Keratinocyte (primary cell): ENCODE data around the gene GNPTG. TPM values are rescaled to one million over a fixed set of nuclear protein-coding genes. Genes with fewer than 3 reads are reported as not detected.

Experiments
- DNase-seq: peaks from one replicate; pipeline ENCODE4 v3.0.0-alpha.2; 2011; ENCODE audit warnings: low read depth, missing footprints, low spot score
- FAIRE-seq: peaks from 2 replicates; lab custom pipeline; 2011; peaks lifted over from hg19 to GRCh38; lab: Jason Lieb, UNC
- H2AFZ ChIP-seq: 2 replicates; pipeline ENCODE4 v1.6.0; 2012; ENCODE audit warnings: low read length, control low read depth, inconsistent platforms; ENCODE audit not compliant: control insufficient read depth
- H3K27ac ChIP-seq: 2 replicates; pipeline ENCODE4 v1.5.1; 2011; ENCODE audit warnings: low read length; ENCODE audit not compliant: control insufficient read depth, insufficient read depth
- H3K27me3 ChIP-seq: 3 replicates; pipeline ENCODE4 v1.6.0; 2011; ENCODE audit warnings: low read length; ENCODE audit not compliant: control insufficient read depth, insufficient read depth; ENCODE audit errors: extremely low read depth
- H3K36me3 ChIP-seq, 2 experiments: 2 replicates in 1 of 2; 3 replicates in 1 of 2; pipeline ENCODE4 v1.5.1; 2011; ENCODE audit warnings: low read length in 2 of 2, mild to moderate bottlenecking in 1 of 2; ENCODE audit not compliant: control insufficient read depth in 2 of 2, insufficient read depth in 2 of 2; ENCODE audit errors: extremely low read depth in 1 of 2
- H3K4me1 ChIP-seq: 3 replicates; pipeline ENCODE4 v1.5.1; 2011; ENCODE audit warnings: low read length; ENCODE audit not compliant: control insufficient read depth, insufficient read depth; ENCODE audit errors: extremely low read depth
- H3K4me2 ChIP-seq: 3 replicates; pipeline ENCODE4 v1.6.0; 2011; ENCODE audit warnings: low read depth, low read length; ENCODE audit not compliant: control insufficient read depth, insufficient read depth; ENCODE audit errors: extremely low read depth
- H3K4me3 ChIP-seq, 3 experiments: fragments of 200-600 bp in 1 of 3; sonication (generic) in 1 of 3; 2 replicates in 2 of 3; 3 replicates in 1 of 3; pipeline ENCODE4 v1.5.1; 2011 to 2016; ENCODE audit warnings: low read length in 3 of 3, mild to moderate bottlenecking in 3 of 3, control low read depth in 2 of 3, inconsistent platforms in 1 of 3, low read depth in 1 of 3, mixed read lengths in 1 of 3, mixed run types in 1 of 3, moderate library complexity in 1 of 3; ENCODE audit not compliant: control insufficient read depth in 2 of 3, insufficient read depth in 2 of 3; ENCODE audit errors: extremely low read depth in 1 of 3
- H3K79me2 ChIP-seq: 2 replicates; pipeline ENCODE4 v1.6.0; 2012; ENCODE audit warnings: low read length; ENCODE audit not compliant: control insufficient read depth, insufficient read depth
- H3K9ac ChIP-seq: 3 replicates; pipeline ENCODE4 v1.6.0; 2011; ENCODE audit warnings: low read length; ENCODE audit not compliant: control insufficient read depth, insufficient read depth; ENCODE audit errors: extremely low read depth
- H3K9me1 ChIP-seq: 3 replicates; pipeline ENCODE4 v1.6.0; 2011; ENCODE audit warnings: low read length; ENCODE audit not compliant: control insufficient read depth, insufficient read depth; ENCODE audit errors: extremely low read depth
- H3K9me3 ChIP-seq: 2 replicates; pipeline ENCODE4 v1.5.1; 2012; ENCODE audit warnings: low read depth, low read length; ENCODE audit not compliant: control insufficient read depth
- H4K20me1 ChIP-seq: 3 replicates; pipeline ENCODE4 v1.6.0; 2011; ENCODE audit warnings: low read length; ENCODE audit not compliant: control insufficient read depth, insufficient read depth; ENCODE audit errors: extremely low read depth
- CTCF ChIP-seq, 3 experiments: IDR thresholded peaks in 1 of 3; conservative IDR thresholded peaks in 1 of 3; optimal IDR thresholded peaks in 1 of 3; 2 replicates in 2 of 3; 3 replicates in 1 of 3; pipeline versions ENCODE3 to v1.5.1; 2011; ENCODE audit warnings: low read length in 3 of 3, mild to moderate bottlenecking in 3 of 3, moderate library complexity in 2 of 3, control low read depth in 1 of 3, inconsistent platforms in 1 of 3; ENCODE audit not compliant: insufficient read depth in 2 of 3; ENCODE audit errors: extremely low read depth in 1 of 3
- EZH2 ChIP-seq: IDR thresholded peaks from one replicate; pipeline ENCODE4 v1.6.1; 2012; ENCODE audit warnings: inconsistent platforms, mild to moderate bottlenecking, low read length, moderate library complexity
- dilution Hi-C: fragments of 300-500 bp; cut with MboI; formaldehyde crosslinking; loops from one replicate; pipeline ENCODE4 v1.7.0; 2020; ENCODE audit warnings: low sequenced_read_pairs; ENCODE audit not compliant: extremely low pct_ligation_motif_present
- polyA plus RNA-seq, 5 experiments: library from polyadenylated mRNA; depleted of rRNA in 3 of 5; stranded (reverse) in 3 of 5; stranded (forward) in 1 of 5; unstranded in 1 of 5; fragments of >200 nt; gene quantifications; 1 replicate in 1 of 5; 2 replicates in 3 of 5; 3 replicates in 1 of 5; pipeline versions ENCODE4 v1.2.1 to v1.2.3, GENCODE V29; 2011 to 2012; ENCODE audit warnings: missing spikeins in 2 of 5, low read depth in 1 of 5, low replicate concordance in 1 of 5

Gene GNPTG
- polyA plus RNA-seq, 1 donor (not counting 4 experiments of a cell fraction or from before 2014, with no cell fraction given) = 30.9 TPM

GRCh38 chr16:1338855-1339675 is 12.7 kb upstream of the GNPTG start:
- Histone ChIP-seq H3K4me2 (no peak overlapping the region), H3K79me2 (no peaks in the 10 kb centered on the region), H3K9ac (no peak overlapping the region), H3K4me1 (peaks cover 9% of the 10 kb centered on the region), H3K9me1 (no peaks in the 10 kb centered on the region), H3K9me3 (no peaks in the 10 kb centered on the region), H3K27me3 (peaks cover 56% of the 10 kb centered on the region), H3K36me3 (no peaks in the 10 kb centered on the region), H3K4me3 (no peak overlapping the region), H3K27ac (no peak overlapping the region), H2AFZ (no peak overlapping the region), H4K20me1 (peaks cover 5% of the 10 kb centered on the region)
- TF ChIP-seq EZH2 = no peak
- TF ChIP-seq CTCF (optimal IDR thresholded peaks at IDR 0.05 in 1 of 3, IDR thresholded peaks at IDR 0.05 in 1 of 3, conservative IDR thresholded peaks at IDR 0.05 in 1 of 3; ENCODE audit: extremely low read depth in 1 of 3, insufficient read depth in 2 of 3, low read length in 3 of 3) = no peak
- dilution Hi-C loops = no loop called here
- DNase-seq (no peak), FAIRE-seq (no peak)

GRCh38 chr16:1340730-1341494 is 10.8 kb upstream of the GNPTG start:
- dilution Hi-C loops = no loop called here
- Histone ChIP-seq H3K4me3 (no peak overlapping the region), H3K9me1 (no peaks in the 10 kb centered on the region), H2AFZ (no peak overlapping the region), H3K79me2 (no peaks in the 10 kb centered on the region), H3K36me3 (no peaks in the 10 kb centered on the region), H3K27ac (no peak overlapping the region), H4K20me1 (no peaks in the 10 kb centered on the region), H3K9me3 (no peaks in the 10 kb centered on the region), H3K4me1 (peaks cover 9% of the 10 kb centered on the region), H3K9ac (no peak overlapping the region), H3K4me2 (no peak overlapping the region), H3K27me3 (peaks cover 38% of the 10 kb centered on the region)
- FAIRE-seq = no peak
- no peak for TF ChIP-seq EZH2
- TF ChIP-seq CTCF (optimal IDR thresholded peaks at IDR 0.05 in 1 of 3, IDR thresholded peaks at IDR 0.05 in 1 of 3, conservative IDR thresholded peaks at IDR 0.05 in 1 of 3; ENCODE audit: extremely low read depth in 1 of 3, insufficient read depth in 2 of 3, low read length in 3 of 3) = no peak
- DNase-seq = no peak
